Measurements from ENCODE around the gene HMX2. TPM values are rescaled to one million over a fixed set of nuclear protein-coding genes. Genes with fewer than 3 reads are reported as not detected.

The HMX2 gene
- total and polyA plus RNA-seq, 2 donors (not counting 1 experiment from before 2014, with no cell fraction given): not detected

DNA sequence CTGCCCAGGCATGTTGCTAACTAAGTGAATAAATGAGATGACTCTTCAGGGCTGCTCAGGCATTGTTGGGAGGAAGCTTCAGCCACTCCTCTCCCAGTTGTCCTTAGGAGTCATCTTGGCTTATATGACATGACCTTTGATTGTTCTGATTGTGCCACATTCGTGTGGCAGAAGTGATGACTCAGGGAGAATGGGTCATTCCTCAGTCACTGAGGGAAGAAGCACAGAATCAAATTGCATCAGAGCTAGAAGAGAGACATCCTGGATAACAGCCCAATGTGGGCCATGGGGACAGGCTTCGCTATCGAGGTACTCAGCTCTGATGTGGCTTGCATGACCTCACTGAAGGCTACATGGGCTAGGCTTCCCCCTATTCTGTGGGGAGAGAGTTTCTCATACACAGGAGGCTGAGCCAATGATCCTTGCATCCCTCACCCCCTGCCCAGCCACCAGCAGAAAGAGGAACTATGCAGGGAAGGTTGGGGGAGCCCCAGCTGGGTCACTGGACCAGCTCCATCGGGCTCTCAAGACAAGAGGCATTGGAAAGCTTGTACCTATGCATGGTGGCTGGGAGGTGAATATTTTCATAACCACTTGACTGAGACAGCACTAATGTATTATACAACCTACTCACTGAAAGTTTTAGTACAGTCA lies 18.2 kb upstream of the HMX2 start:
- H3K27ac ChIP-seq (ENCODE audit: insufficient read depth, low read length): no peak overlapping the region
- H3K27me3 ChIP-seq (ENCODE audit: control insufficient read depth, insufficient read depth, low read length): peaks cover 35% of the 10 kb centered on the region
- H3K9ac ChIP-seq (ENCODE audit: insufficient read depth, low read length): no peak overlapping the region
- no peak overlapping the region for H3K4me2 ChIP-seq (ENCODE audit: extremely low read depth, insufficient read depth, low read length)
- H2AFZ ChIP-seq (ENCODE audit: low read length): no peak overlapping the region
- H3K4me1 ChIP-seq (ENCODE audit: control insufficient read depth, extremely low read depth, insufficient read depth, low read length): peaks cover 5% of the 10 kb centered on the region
- H3K4me3 ChIP-seq (replicated peaks in 1 of 4; ENCODE audit: control extremely low read depth in 1 of 4, insufficient read depth in 1 of 4, low read depth in 3 of 4, low read length in 4 of 4): no peak overlapping the region
- H3K9me3 ChIP-seq (ENCODE audit: control insufficient read depth, insufficient read depth, low read depth, low read length): no peaks in the 10 kb centered on the region
- TF ChIP-seq EZH2 (IDR thresholded peaks at IDR 0.05; ENCODE audit: low read length, missing control alignments): no peak
- TF ChIP-seq, protein P1, sequence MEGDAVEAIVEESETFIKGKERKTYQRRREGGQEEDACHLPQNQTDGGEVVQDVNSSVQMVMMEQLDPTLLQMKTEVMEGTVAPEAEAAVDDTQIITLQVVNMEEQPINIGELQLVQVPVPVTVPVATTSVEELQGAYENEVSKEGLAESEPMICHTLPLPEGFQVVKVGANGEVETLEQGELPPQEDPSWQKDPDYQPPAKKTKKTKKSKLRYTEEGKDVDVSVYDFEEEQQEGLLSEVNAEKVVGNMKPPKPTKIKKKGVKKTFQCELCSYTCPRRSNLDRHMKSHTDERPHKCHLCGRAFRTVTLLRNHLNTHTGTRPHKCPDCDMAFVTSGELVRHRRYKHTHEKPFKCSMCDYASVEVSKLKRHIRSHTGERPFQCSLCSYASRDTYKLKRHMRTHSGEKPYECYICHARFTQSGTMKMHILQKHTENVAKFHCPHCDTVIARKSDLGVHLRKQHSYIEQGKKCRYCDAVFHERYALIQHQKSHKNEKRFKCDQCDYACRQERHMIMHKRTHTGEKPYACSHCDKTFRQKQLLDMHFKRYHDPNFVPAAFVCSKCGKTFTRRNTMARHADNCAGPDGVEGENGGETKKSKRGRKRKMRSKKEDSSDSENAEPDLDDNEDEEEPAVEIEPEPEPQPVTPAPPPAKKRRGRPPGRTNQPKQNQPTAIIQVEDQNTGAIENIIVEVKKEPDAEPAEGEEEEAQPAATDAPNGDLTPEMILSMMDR (conservative IDR thresholded peaks at IDR 0.05 in 1 of 2, IDR thresholded peaks at IDR 0.05 in 1 of 2; ENCODE audit: low read depth in 1 of 2, low read length in 2 of 2): no peak
- DNase-seq (ENCODE audit: low read depth in 2 of 2): no peak
- H3K79me2 ChIP-seq (ENCODE audit: control insufficient read depth, insufficient read depth, low read length): no peaks in the 10 kb centered on the region
- no peaks in the 10 kb centered on the region for H3K36me3 ChIP-seq (ENCODE audit: control insufficient read depth, insufficient read depth, low read length)
- H4K20me1 ChIP-seq (ENCODE audit: control insufficient read depth, extremely low read depth, insufficient read depth, low read length): no peaks in the 10 kb centered on the region

DNA sequence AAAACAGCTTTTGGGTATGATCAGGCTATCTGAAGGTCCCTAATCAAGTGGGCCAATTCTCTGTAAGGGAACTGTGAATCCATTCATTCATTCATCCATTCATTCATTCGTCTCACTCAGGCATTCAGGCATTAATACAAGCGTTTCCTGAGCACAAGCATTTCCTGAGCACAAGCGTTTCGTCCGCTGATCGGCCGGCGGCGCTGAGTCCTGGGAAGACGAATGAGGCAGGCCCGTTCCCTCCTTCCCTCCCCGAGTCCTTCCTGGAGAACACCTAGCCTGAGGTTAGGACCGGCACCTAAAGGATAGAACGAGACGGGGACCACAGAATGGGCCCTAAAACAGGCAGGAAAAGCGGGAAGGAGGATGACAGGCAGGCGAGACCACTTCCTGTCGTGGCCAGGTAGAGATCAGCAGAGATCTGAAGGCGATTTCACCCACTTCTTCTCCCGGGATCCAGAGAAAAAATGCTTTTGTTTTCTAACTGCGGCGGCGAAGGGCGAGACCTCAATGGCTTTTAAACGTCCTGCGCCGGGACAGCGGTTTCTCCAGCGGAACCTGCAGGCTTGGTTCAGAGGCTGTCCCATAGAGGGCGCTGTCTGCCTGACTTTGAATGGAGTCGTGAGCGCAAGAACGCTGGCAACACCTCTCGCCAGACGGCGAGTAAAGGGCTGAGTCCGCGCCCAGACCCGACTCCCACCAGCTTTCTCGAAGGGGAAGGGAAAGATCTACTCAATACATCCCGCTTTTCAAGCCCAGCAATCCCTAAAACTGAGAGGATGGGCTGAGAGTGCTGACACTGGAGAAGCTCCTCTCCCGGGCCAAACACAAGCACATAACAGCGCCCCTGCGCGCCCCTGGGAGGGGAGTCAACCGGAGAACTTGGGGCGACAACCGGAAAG lies 15.1 kb upstream of the HMX2 start:
- Histone ChIP-seq H3K27me3 (ENCODE audit: control insufficient read depth, insufficient read depth, low read length) (peaks cover 64% of the 10 kb centered on the region), H4K20me1 (ENCODE audit: control insufficient read depth, extremely low read depth, insufficient read depth, low read length) (no peaks in the 10 kb centered on the region), H3K4me2 (ENCODE audit: extremely low read depth, insufficient read depth, low read length) (peak overlapping the region; percentile 76), H2AFZ (ENCODE audit: low read length) (peak overlapping the region; percentile 74), H3K9ac (ENCODE audit: insufficient read depth, low read length) (no peak overlapping the region), H3K4me3 (replicated peaks in 1 of 4; ENCODE audit: control extremely low read depth in 1 of 4, insufficient read depth in 1 of 4, low read depth in 3 of 4, low read length in 4 of 4) (peak overlapping the region in 3 of 4 experiments; percentile 19 to 46 (median 30)), H3K27ac (ENCODE audit: insufficient read depth, low read length) (no peak overlapping the region), H3K4me1 (ENCODE audit: control insufficient read depth, extremely low read depth, insufficient read depth, low read length) (peaks cover 5% of the 10 kb centered on the region), H3K79me2 (ENCODE audit: control insufficient read depth, insufficient read depth, low read length) (no peaks in the 10 kb centered on the region), H3K36me3 (ENCODE audit: control insufficient read depth, insufficient read depth, low read length) (no peaks in the 10 kb centered on the region), H3K9me3 (ENCODE audit: control insufficient read depth, insufficient read depth, low read depth, low read length) (no peaks in the 10 kb centered on the region)
- no peak for TF ChIP-seq EZH2 (IDR thresholded peaks at IDR 0.05; ENCODE audit: low read length, missing control alignments)
- TF ChIP-seq, protein P1 (conservative IDR thresholded peaks at IDR 0.05 in 1 of 2, IDR thresholded peaks at IDR 0.05 in 1 of 2; ENCODE audit: low read depth in 1 of 2, low read length in 2 of 2): peak; percentile 90 to 95
- peak; percentile 62 to 84 for DNase-seq (ENCODE audit: low read depth in 2 of 2)

Data from fibroblast of lung (primary cell).